MM.1S (cell line): Measurements from ENCODE around the gene SYNE3.

ENCODE experiments used
- DNase-seq: peaks from one replicate; pipeline ENCODE4 v3.0.0-alpha.2; 2015
- H2AFZ ChIP-seq: fragments of 300-600 bp; sonication (generic); 2 replicates; pipeline ENCODE4 v1.6.0; 2016; ENCODE audit warnings: antibody characterized with exemption, low read length
- H3F3A ChIP-seq: fragments of 300-600 bp; sonication (generic); 2 replicates; pipeline ENCODE4 v1.6.1; 2016; ENCODE audit warnings: mild to moderate bottlenecking, antibody characterized with exemption, low read length, moderate library complexity, mixed read lengths; ENCODE audit not compliant: insufficient read depth
- H3K27ac ChIP-seq: fragments of 300-600 bp; sonication (generic); 2 replicates; pipeline ENCODE4 v1.5.1; 2016; ENCODE audit warnings: mild to moderate bottlenecking, low read length
- H3K27me3 ChIP-seq: fragments of 300-600 bp; sonication (generic); replicated peaks from 2 replicates; pipeline ENCODE4 v1.6.0; 2016; ENCODE audit warnings: low read length; ENCODE audit not compliant: insufficient read depth
- H3K36me3 ChIP-seq: fragments of 300-600 bp; sonication (generic); replicated peaks from 2 replicates; pipeline ENCODE4 v1.6.1; 2016; ENCODE audit warnings: mild to moderate bottlenecking, low read length, mixed read lengths; ENCODE audit not compliant: insufficient read depth
- H3K4me1 ChIP-seq: fragments of 300-600 bp; sonication (generic); 2 replicates; pipeline ENCODE4 v1.6.1; 2016; ENCODE audit warnings: low read length, mixed read lengths
- H3K4me2 ChIP-seq: fragments of 300-600 bp; sonication (generic); 2 replicates; pipeline ENCODE4 v1.6.0; 2016; ENCODE audit warnings: low read depth, low read length
- H3K4me3 ChIP-seq: fragments of 300-600 bp; sonication (generic); 2 replicates; pipeline ENCODE4 v1.5.1; 2016; ENCODE audit warnings: low read length, mixed read lengths
- H3K79me2 ChIP-seq: fragments of 300-600 bp; sonication (generic); 2 replicates; pipeline ENCODE4 v1.6.1; 2016; ENCODE audit warnings: mixed run types, low read length, mixed read lengths
- H3K9ac ChIP-seq: fragments of 300-600 bp; sonication (generic); 2 replicates; pipeline ENCODE4 v1.6.1; 2016; ENCODE audit warnings: low read length, mixed read lengths
- H3K9me2 ChIP-seq: fragments of 300-600 bp; sonication (generic); replicated peaks from 2 replicates; pipeline ENCODE4 v1.6.1; 2016; ENCODE audit warnings: mild to moderate bottlenecking, low read length, mixed read lengths; ENCODE audit not compliant: insufficient read depth
- H3K9me3 ChIP-seq: fragments of 300-600 bp; sonication (generic); replicated peaks from 2 replicates; pipeline ENCODE4 v1.6.1; 2016; ENCODE audit warnings: mild to moderate bottlenecking, low read length, mixed read lengths; ENCODE audit not compliant: insufficient read depth
- H4K20me1 ChIP-seq: fragments of 300-600 bp; sonication (generic); 2 replicates; pipeline ENCODE4 v1.6.1; 2016; ENCODE audit warnings: mild to moderate bottlenecking, low read length, moderate library complexity, mixed read lengths; ENCODE audit not compliant: insufficient read depth
- CTCF ChIP-seq: fragments of 300-600 bp; sonication (generic); IDR thresholded peaks from 2 replicates; pipeline ENCODE4 v1.5.1; 2016; ENCODE audit warnings: antibody characterized with exemption, low read length, mixed read lengths
- EZH2 ChIP-seq: fragments of 300-600 bp; sonication (generic); optimal IDR thresholded peaks from 2 replicates; pipeline ENCODE3; 2017; ENCODE audit warnings: low read depth, mild to moderate bottlenecking, antibody characterized with exemption, low read length, mixed read lengths
- EZH2phosphoT487 ChIP-seq: fragments of 300-600 bp; sonication (generic); IDR thresholded peaks from 2 replicates; pipeline ENCODE4 v1.6.1; 2018; ENCODE audit warnings: antibody characterized with exemption, low read length

SYNE3 gene

GRCh38 chr14:95485222-95485819, 31.1 kb downstream of the SYNE3 start:
- H3K9me2 ChIP-seq, result no peaks in the 10 kb centered on the region
- no peak overlapping the region for H3K27ac ChIP-seq
- no peaks in the 10 kb centered on the region for H4K20me1 ChIP-seq
- DNase-seq, result no peak
- no peak overlapping the region for H3K9ac ChIP-seq
- H2AFZ ChIP-seq, result no peak overlapping the region
- H3K9me3 ChIP-seq, result no peaks in the 10 kb centered on the region
- H3F3A ChIP-seq, result peaks cover 15% of the 10 kb centered on the region
- H3K4me1 ChIP-seq, result peaks cover 35% of the 10 kb centered on the region
- H3K79me2 ChIP-seq, result peaks cover 81% of the 10 kb centered on the region
- TF ChIP-seq CTCF, result no peak
- TF ChIP-seq EZH2, result no peak
- no peak for TF ChIP-seq EZH2phosphoT487
- no peak overlapping the region for H3K4me2 ChIP-seq
- no peaks in the 10 kb centered on the region for H3K27me3 ChIP-seq
- no peaks in the 10 kb centered on the region for H3K36me3 ChIP-seq
- H3K4me3 ChIP-seq, result no peak overlapping the region

- Histone ChIP-seq H4K20me1 (no peaks in the 10 kb centered on the region), H3K4me1 (peaks cover 36% of the 10 kb centered on the region), H3K9me2 (no peaks in the 10 kb centered on the region), H3K4me3 (no peak overlapping the region), H3F3A (peaks cover 15% of the 10 kb centered on the region), H2AFZ (no peak overlapping the region), H3K27me3 (no peaks in the 10 kb centered on the region), H3K9ac (no peak overlapping the region), H3K27ac (no peak overlapping the region), H3K79me2 (peaks cover 80% of the 10 kb centered on the region), H3K4me2 (no peak overlapping the region), H3K9me3 (no peaks in the 10 kb centered on the region), H3K36me3 (no peaks in the 10 kb centered on the region)
- no peak for TF ChIP-seq CTCF
- no peak for TF ChIP-seq EZH2
- TF ChIP-seq EZH2phosphoT487, result no peak
- DNase-seq, result no peak
Measured at GRCh38 chr14:95484296-95484695, 32.2 kb downstream of the SYNE3 start.

GRCh38 chr14:95483309-95484165, 32.9 kb downstream of the SYNE3 start:
- peaks cover 80% of the 10 kb centered on the region for H3K79me2 ChIP-seq
- no peaks in the 10 kb centered on the region for H3K27me3 ChIP-seq
- TF ChIP-seq CTCF (no peak), EZH2 (no peak), EZH2phosphoT487 (no peak)
- peaks cover 29% of the 10 kb centered on the region for H3K4me1 ChIP-seq
- H3K36me3 ChIP-seq, result no peaks in the 10 kb centered on the region
- no peaks in the 10 kb centered on the region for H3K9me3 ChIP-seq
- H3K9ac ChIP-seq, result no peak overlapping the region
- H4K20me1 ChIP-seq, result no peaks in the 10 kb centered on the region
- no peak overlapping the region for H3K4me2 ChIP-seq
- DNase-seq, result no peak
- H2AFZ ChIP-seq, result no peak overlapping the region
- no peak overlapping the region for H3K4me3 ChIP-seq
- no peak overlapping the region for H3K27ac ChIP-seq
- H3K9me2 ChIP-seq, result no peaks in the 10 kb centered on the region
- peaks cover 15% of the 10 kb centered on the region for H3F3A ChIP-seq
